HCT116 (cell line): ENCODE results near the gene NFX1. TPM values are rescaled to one million over a fixed set of nuclear protein-coding genes. Genes with fewer than 3 reads are reported as not detected.

Experiments
- ATAC-seq: fragments of 200-7000 bp; cut with Tn5 transposase; 2 replicates; pipeline ENCODE4 v1.9.1; 2020; ENCODE audit warnings: mild to moderate bottlenecking, moderate library complexity
- BruUV-seq: library from RNA; stranded (reverse); fragments of 400-500 nt; replicated peaks from 2 replicates; lab custom pipeline; 2021; lab: Mats Ljungman, UMichigan
- CTCF ChIA-PET: fragments of 300-600 bp; sonication (Branson Sonifier 250); formaldehyde crosslinking; loops from one replicate; lab custom pipeline; 2021; ENCODE audit warnings: antibody characterized with exemption; lab: Charles Lee
- POLR2A ChIA-PET: fragments of 300-600, 350-600 bp; sonication (Branson Sonifier 250); formaldehyde crosslinking; loops from one replicate; lab custom pipeline; 2021; ENCODE audit warnings: antibody characterized with exemption; lab: Charles Lee
- RAD21 ChIA-PET, 2 experiments: fragments of 300-600 bp; sonication (Branson Sonifier 250); formaldehyde crosslinking; loops; one replicate each; lab custom pipeline; 2023; ENCODE audit warnings: low total read pairs in 2 of 2; ENCODE audit not compliant: uncharacterized antibody in 2 of 2, unreplicated experiment in 2 of 2, low non-redundant PET in 1 of 2; lab: Charles Lee
- DNase-seq: peaks from one replicate; pipeline ENCODE4 v3.0.0-alpha.2; 2010; ENCODE audit warnings: low read depth, low spot score
- H2AFZ ChIP-seq: fragments of 200-600 bp; shearing (Covaris generic), sonication (generic); 2 replicates; pipeline ENCODE4 v1.6.1; 2017; ENCODE audit warnings: low read depth, mixed run types, mixed read lengths, antibody characterized with exemption, low read length; ENCODE audit not compliant: poor library complexity, severe bottlenecking
- H3K27ac ChIP-seq: 2 replicates; pipeline ENCODE4 v1.5.1; 2012; ENCODE audit warnings: low read depth, low read length
- H3K27me3 ChIP-seq: fragments of 200-600 bp; sonication (generic); 2 replicates; pipeline ENCODE4 v1.6.1; 2016; ENCODE audit warnings: mixed run types, low read length, mixed read lengths; ENCODE audit not compliant: insufficient read depth
- H3K36me3 ChIP-seq, 2 experiments: fragments of 200-500 bp in 1 of 2; fragments of 200-600 bp in 1 of 2; sonication (Bioruptor generic) in 1 of 2; sonication (generic) in 1 of 2; 2 replicates each; pipeline versions ENCODE4 v1.5.1 to v1.6.1; 2014 to 2016; ENCODE audit warnings: low read length in 2 of 2, inconsistent platforms in 1 of 2, mixed read lengths in 1 of 2, mixed run types in 1 of 2; ENCODE audit not compliant: insufficient read depth in 2 of 2, control insufficient read depth in 1 of 2
- H3K4me1 ChIP-seq, 2 experiments: fragments of 200-600 bp in 1 of 2; sonication (generic) in 1 of 2; 2 replicates each; pipeline versions ENCODE4 v1.5.1 to v1.6.1; 2012 to 2017; ENCODE audit warnings: low read length in 2 of 2, inconsistent platforms in 1 of 2, mild to moderate bottlenecking in 1 of 2, mixed read lengths in 1 of 2, mixed run types in 1 of 2, moderate library complexity in 1 of 2; ENCODE audit not compliant: insufficient read depth in 2 of 2, control insufficient read depth in 1 of 2
- H3K4me2 ChIP-seq: fragments of 200-600 bp; sonication (generic); 2 replicates; pipeline ENCODE4 v1.6.1; 2017; ENCODE audit warnings: mixed run types, low read length, mixed read lengths
- H3K4me3 ChIP-seq, 2 experiments: fragments of 200-600 bp in 1 of 2; sonication (generic) in 1 of 2; replicated peaks in 1 of 2; 2 replicates each; pipeline ENCODE4 v1.5.1; 2011 to 2016; ENCODE audit warnings: low read length in 2 of 2, control low read depth in 1 of 2, low read depth in 1 of 2, mild to moderate bottlenecking in 1 of 2, mixed read lengths in 1 of 2, mixed run types in 1 of 2
- H3K79me2 ChIP-seq: fragments of 200-600 bp; sonication (generic); 2 replicates; pipeline ENCODE4 v1.6.1; 2017; ENCODE audit warnings: mild to moderate bottlenecking, mixed run types, low read length, moderate library complexity, mixed read lengths; ENCODE audit not compliant: insufficient read depth
- H3K9ac ChIP-seq: fragments of 200-600 bp; sonication (generic); 2 replicates; pipeline ENCODE4 v1.6.1; 2016; ENCODE audit warnings: low read length, mixed read lengths
- H3K9me2 ChIP-seq: fragments of 200-600 bp; sonication (generic), shearing (Covaris generic); 2 replicates; pipeline ENCODE4 v1.6.1; 2017; ENCODE audit warnings: mixed run types, mild to moderate bottlenecking, moderate library complexity; ENCODE audit not compliant: insufficient read depth
- H3K9me3 ChIP-seq, 2 experiments: fragments of 200-500 bp in 1 of 2; fragments of 200-600 bp in 1 of 2; sonication (Bioruptor generic) in 1 of 2; sonication (generic) in 1 of 2; 2 replicates each; pipeline ENCODE4 v1.6.1; 2014 to 2017; ENCODE audit warnings: low read length in 2 of 2, mixed read lengths in 2 of 2, inconsistent platforms in 1 of 2, low read depth in 1 of 2, mild to moderate bottlenecking in 1 of 2, mixed run types in 1 of 2, moderate library complexity in 1 of 2; ENCODE audit not compliant: control insufficient read depth in 1 of 2, insufficient read depth in 1 of 2
- H4K20me1 ChIP-seq: fragments of 200-600 bp; sonication (generic), shearing (Covaris generic); 2 replicates; pipeline ENCODE4 v1.6.1; 2017; ENCODE audit warnings: mixed run types, mild to moderate bottlenecking, moderate library complexity; ENCODE audit not compliant: insufficient read depth
- CEBPB ChIP-seq: IDR thresholded peaks from 2 replicates; pipeline ENCODE4 v1.6.1; 2012; ENCODE audit warnings: low read depth
- EGR1 ChIP-seq: IDR thresholded peaks from 2 replicates; pipeline ENCODE4 v1.6.1; 2012; ENCODE audit warnings: low read depth
- EZH2 ChIP-seq: fragments of 200-600 bp; sonication (generic); IDR thresholded peaks from 2 replicates; pipeline ENCODE4 v1.6.1; 2017; ENCODE audit warnings: antibody characterized with exemption, mixed run types
- EZH2phosphoT487 ChIP-seq: fragments of 200-600 bp; IDR thresholded peaks from 2 replicates; pipeline ENCODE4 v1.6.1; 2018; ENCODE audit warnings: antibody characterized with exemption, borderline replicate concordance
- MAX ChIP-seq: IDR thresholded peaks from 2 replicates; pipeline ENCODE4 v1.6.1; 2012
- POLR2A ChIP-seq: IDR thresholded peaks from 2 replicates; pipeline ENCODE4 v1.7.0; 2011; ENCODE audit warnings: borderline replicate concordance; ENCODE audit not compliant: insufficient read depth, insufficient read length; ENCODE audit errors: extremely low read depth
- POLR2AphosphoS5 ChIP-seq: IDR thresholded peaks from 2 replicates; pipeline ENCODE4 v1.6.1; 2011; ENCODE audit warnings: mild to moderate bottlenecking, low read depth, low read length, moderate library complexity
- REST ChIP-seq: IDR thresholded peaks from 2 replicates; pipeline ENCODE4 v1.6.1; 2012; ENCODE audit warnings: low read depth
- ZFX ChIP-seq: fragments of 450-650 bp; IDR thresholded peaks from 2 replicates; pipeline ENCODE4 v1.6.1; 2017
- intact Hi-C: fragments of 100-400 bp; cut with micrococcal nuclease; formaldehyde crosslinking; loops from 2 replicates; pipeline ENCODE4 v1.10.0; 2022
- total RNA-seq: library from RNA; stranded (reverse); gene quantifications from one replicate; pipeline ENCODE4 v1.2.1, GENCODE V29; 2021; ENCODE audit not compliant: unreplicated experiment

Gene NFX1
- total RNA-seq, 1 experiment from 2014 or later: 31.7 TPM

- Histone ChIP-seq H3K9ac (peak overlapping the region; percentile 93), H2AFZ (no peak overlapping the region), H3K4me2 (peak overlapping the region; percentile 80), H3K27me3 (no peaks in the 10 kb centered on the region), H3K79me2 (peaks cover 67% of the 10 kb centered on the region), H3K9me3 (no peaks in the 10 kb centered on the region), H4K20me1 (no peaks in the 10 kb centered on the region), H3K9me2 (no peaks in the 10 kb centered on the region), H3K4me1 (peaks cover 3 to 16% of the 10 kb centered on the region in 2 experiments; a peak in 3 of 4 replicates), H3K27ac (peak overlapping the region; percentile 87), H3K4me3 (peak overlapping the region; percentile 98 to 99), H3K36me3 (peaks cover 37 to 46% of the 10 kb centered on the region in 2 experiments)
- POLR2A ChIA-PET: interaction anchor here (1.3 kb wide), 1 partner anchor 9 kb away, joined by 5 read pairs; no protein-coding TSS in a partner anchor
- intact Hi-C loops: loop anchor here (1.0 to 2.0 kb wide), 3 partner anchors 27 to 35 kb away; partner anchors contain the start of gene NFX1
- CTCF ChIA-PET: interaction anchor here (1.3 kb wide), 1 partner anchor 23 kb away, joined by 4 read pairs; no protein-coding TSS in a partner anchor
- ATAC-seq (no peak), DNase-seq (no peak)
- TF ChIP-seq MAX (peak; percentile 68), EGR1 (no peak)
- BruUV-seq: TSS peak; percentile 33
- RAD21 ChIA-PET: no interaction called here
Observed at GRCh38 chr9:33263131-33264002, 26.9 kb upstream of the NFX1 start.

GRCh38 chr9:33264003-33264472 lies 26.3 kb upstream of the NFX1 start:
- ATAC-seq: peak; percentile 23
- Histone ChIP-seq H3K4me1 (peaks cover 3 to 16% of the 10 kb centered on the region in 2 experiments; a peak in 3 of 4 replicates), H3K36me3 (peaks cover 39 to 42% of the 10 kb centered on the region in 2 experiments), H3K9ac (peak overlapping the region; percentile 93), H3K4me3 (peak overlapping the region; percentile 98 to 99), H4K20me1 (no peaks in the 10 kb centered on the region), H2AFZ (no peak overlapping the region), H3K9me2 (no peaks in the 10 kb centered on the region)
- no TSS peak for BruUV-seq
- TF ChIP-seq REST (no peak), EZH2phosphoT487 (no peak), POLR2A (no peak), POLR2AphosphoS5 (no peak), CEBPB (no peak), EZH2 (no peak), ZFX (no peak)
- TF ChIP-seq, all 23 proteins: peak for 0
- H3K27me3 ChIP-seq: no peaks in the 10 kb centered on the region
- H3K4me2 ChIP-seq: peak overlapping the region; percentile 80
- no peak for DNase-seq
- intact Hi-C loops: loop anchor here (1.0 to 2.0 kb wide), 3 partner anchors 26 to 35 kb away; partner anchors contain the start of gene NFX1
- peak overlapping the region; percentile 87 for H3K27ac ChIP-seq
- ChIA-PET CTCF (interaction anchor here (1.3 kb wide), 1 partner anchor 22 kb away, joined by 4 read pairs; no protein-coding TSS in a partner anchor), POLR2A (interaction anchor here (0.9 to 1.0 kb wide), 2 partner anchors 30 to 239 kb away, joined by 3 read pairs; partner anchors contain the start of gene DNAJA1), RAD21 (no interaction called here)
- H3K79me2 ChIP-seq: peaks cover 66% of the 10 kb centered on the region
- H3K9me3 ChIP-seq: no peaks in the 10 kb centered on the region
